Skeletal muscle tissue (tissue), 4 donors: ENCODE measurements around the gene RHOC. TPM values are rescaled to one million over a fixed set of nuclear protein-coding genes. Genes with fewer than 3 reads are reported as not detected.

Experiments
- H3K27ac ChIP-seq: one replicate; pipeline ENCODE4 v1.7.0; 2013; ENCODE audit warnings: mild to moderate bottlenecking, low read depth, low read length, inconsistent platforms
- H3K27me3 ChIP-seq, 3 donors: one replicate each; pipeline ENCODE4 v1.7.0; 2013; ENCODE audit warnings: low read length in 3 of 3; ENCODE audit not compliant: control insufficient read depth in 3 of 3, insufficient read depth in 3 of 3
- H3K36me3 ChIP-seq, 3 donors: one replicate each; pipeline ENCODE4 v1.7.0; 2013; ENCODE audit warnings: low read length in 3 of 3; ENCODE audit not compliant: control insufficient read depth in 3 of 3, insufficient read depth in 3 of 3
- H3K4me1 ChIP-seq, 3 donors: one replicate each; pipeline ENCODE4 v1.7.0; 2013; ENCODE audit warnings: low read length in 3 of 3, mild to moderate bottlenecking in 3 of 3; ENCODE audit not compliant: control insufficient read depth in 3 of 3, insufficient read depth in 3 of 3
- H3K4me3 ChIP-seq, 3 donors: one replicate each; pipeline ENCODE4 v1.7.0; 2013; ENCODE audit warnings: low read length in 3 of 3
- H3K9ac ChIP-seq, 3 donors: one replicate each; pipeline ENCODE4 v1.7.0; 2013; ENCODE audit warnings: low read length in 3 of 3, mild to moderate bottlenecking in 3 of 3, moderate library complexity in 2 of 3, low read depth in 1 of 3
- H3K9me3 ChIP-seq, 3 donors: one replicate each; pipeline ENCODE4 v1.7.0; 2013; ENCODE audit warnings: low read length in 3 of 3; ENCODE audit not compliant: control insufficient read depth in 3 of 3
- total RNA-seq: library from RNA; depleted of rRNA; stranded (reverse); fragments of >200 nt; gene quantifications from one replicate; pipeline ENCODE4 v1.2.3, GENCODE V29; 2014
- donor health status: Osteomylitis.

The RHOC gene
- total RNA-seq, 1 donor from 2014 or later: 196 TPM

DNA sequence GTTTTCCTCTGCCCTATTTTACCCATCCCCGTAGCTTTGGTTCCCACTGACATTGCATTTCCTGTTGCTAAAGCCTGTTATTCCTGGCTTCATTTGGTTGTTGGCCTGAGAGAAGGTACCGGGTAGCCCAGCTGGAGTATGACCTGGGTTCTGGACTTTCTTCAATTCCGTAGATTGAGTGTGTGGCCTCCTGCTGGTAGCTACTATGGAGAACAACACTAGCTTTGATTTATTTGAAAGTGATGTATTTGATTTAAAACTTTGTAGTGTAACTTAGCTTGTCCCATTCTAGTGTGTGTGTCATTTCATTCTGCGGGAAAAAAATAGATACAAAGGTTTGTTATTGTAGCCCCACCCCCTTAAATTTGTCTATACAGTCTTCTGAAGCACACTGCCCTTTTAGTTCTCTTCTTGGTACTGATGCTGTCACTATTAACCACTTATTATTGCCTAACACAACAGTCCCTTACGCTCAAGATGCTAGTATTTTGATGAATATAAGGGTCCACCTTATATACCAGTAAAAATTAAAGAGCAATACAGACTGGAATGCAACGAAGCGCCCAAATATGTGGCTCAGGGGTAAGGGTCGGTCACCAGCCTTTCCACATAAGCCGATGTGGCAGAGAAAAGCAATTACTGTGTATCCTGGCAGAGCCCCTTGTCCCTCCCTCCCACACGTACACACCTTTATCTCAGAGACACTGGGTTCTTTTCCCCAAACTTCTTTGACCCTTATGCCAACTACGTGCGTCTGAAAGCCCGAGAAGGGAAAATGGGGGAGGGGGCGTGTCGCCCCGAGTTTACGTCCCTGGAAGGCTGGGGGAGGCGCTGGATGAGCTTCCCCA, 33.1 kb downstream of the RHOC start:
- no peaks in the 10 kb centered on the region for H3K9me3 ChIP-seq
- H3K9ac ChIP-seq: peak overlapping the region; percentile 82 to 90 (median 88)
- peaks cover 10 to 22% (median 11%) of the 10 kb centered on the region in 3 donors for H3K36me3 ChIP-seq
- H3K27ac ChIP-seq: peak overlapping the region; percentile 75
- no peaks in the 10 kb centered on the region for H3K27me3 ChIP-seq
- peak overlapping the region; percentile 87 to 89 (median 89) for H3K4me3 ChIP-seq
- peaks cover 16 to 25% (median 24%) of the 10 kb centered on the region in 3 donors for H3K4me1 ChIP-seq

DNA sequence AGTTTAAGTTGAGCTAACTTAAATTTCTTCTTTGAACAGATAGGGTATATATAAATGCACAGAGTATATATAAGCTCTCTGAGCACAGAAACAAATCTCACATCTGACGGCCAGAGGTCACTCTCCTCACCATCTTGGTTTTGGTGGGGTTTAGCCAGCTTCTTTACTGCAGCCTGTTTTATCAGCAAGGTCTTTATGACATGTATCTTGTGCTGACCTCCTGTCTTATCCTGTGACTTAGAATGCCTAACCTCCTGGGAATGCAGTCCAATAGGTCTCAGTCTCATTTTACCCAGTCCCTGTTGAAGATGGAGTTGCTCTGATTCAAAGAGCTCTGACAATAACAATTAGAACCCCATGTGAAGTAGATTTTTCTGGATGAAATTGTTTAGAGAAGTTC, 34.1 kb downstream of the RHOC start:
- Histone ChIP-seq H3K27me3 (no peaks in the 10 kb centered on the region), H3K4me3 (no peak overlapping the region), H3K27ac (peak overlapping the region; percentile 3), H3K4me1 (peaks cover 16 to 25% (median 24%) of the 10 kb centered on the region in 3 donors), H3K36me3 (peaks cover 13 to 27% (median 18%) of the 10 kb centered on the region in 3 donors), H3K9me3 (no peaks in the 10 kb centered on the region), H3K9ac (no peak overlapping the region)

DNA sequence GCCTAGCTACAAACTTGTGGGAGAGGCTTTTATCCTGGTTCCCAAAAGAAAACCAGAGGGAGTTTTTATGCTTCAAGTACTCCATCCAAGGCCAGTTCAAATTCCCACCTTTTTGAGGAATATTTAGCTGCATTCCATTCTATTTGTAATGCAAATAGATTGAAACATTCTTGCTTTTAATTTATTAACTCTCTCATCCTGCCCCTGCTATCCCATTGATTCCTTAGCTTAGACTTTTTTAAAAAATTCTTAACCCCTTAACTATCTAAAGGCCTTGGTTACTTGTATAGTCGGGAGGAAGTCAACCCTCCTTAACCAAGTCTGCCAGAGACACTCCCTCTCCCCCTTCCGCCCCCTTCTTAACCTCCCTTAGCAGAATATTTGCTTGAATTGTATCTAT, 34.9 kb downstream of the RHOC start:
- H3K4me3 ChIP-seq: no peak overlapping the region
- H3K36me3 ChIP-seq: peaks cover 13 to 32% (median 26%) of the 10 kb centered on the region in 3 donors
- no peak overlapping the region for H3K9ac ChIP-seq
- H3K9me3 ChIP-seq: no peaks in the 10 kb centered on the region
- no peaks in the 10 kb centered on the region for H3K27me3 ChIP-seq
- peaks cover 16 to 25% (median 24%) of the 10 kb centered on the region in 3 donors for H3K4me1 ChIP-seq
- no peak overlapping the region for H3K27ac ChIP-seq

DNA sequence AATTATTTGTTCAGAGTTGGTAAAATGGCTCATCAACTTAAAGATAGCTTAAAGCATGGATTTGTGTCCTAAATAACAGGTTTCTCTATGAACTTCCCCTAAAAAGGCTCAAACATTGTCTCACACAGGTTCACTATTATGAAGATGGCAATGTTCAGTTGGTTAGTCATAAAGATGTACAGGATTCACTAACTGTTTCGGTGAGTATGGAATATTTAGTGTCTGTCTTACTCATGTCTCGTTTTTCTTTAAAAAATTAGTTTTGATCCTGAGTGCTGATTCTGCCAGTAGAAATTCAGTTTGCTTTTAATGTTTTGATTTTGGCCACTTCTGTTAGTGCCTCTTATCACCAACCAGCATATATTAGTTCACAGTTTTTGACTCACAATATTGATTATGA, 40.0 kb downstream of the RHOC start:
- Histone ChIP-seq H3K4me3 (no peak overlapping the region), H3K4me1 (no peaks in the 10 kb centered on the region), H3K9me3 (no peaks in the 10 kb centered on the region), H3K36me3 (peaks cover 24 to 52% (median 51%) of the 10 kb centered on the region in 3 donors), H3K27ac (no peak overlapping the region), H3K9ac (no peak overlapping the region), H3K27me3 (no peaks in the 10 kb centered on the region)

DNA sequence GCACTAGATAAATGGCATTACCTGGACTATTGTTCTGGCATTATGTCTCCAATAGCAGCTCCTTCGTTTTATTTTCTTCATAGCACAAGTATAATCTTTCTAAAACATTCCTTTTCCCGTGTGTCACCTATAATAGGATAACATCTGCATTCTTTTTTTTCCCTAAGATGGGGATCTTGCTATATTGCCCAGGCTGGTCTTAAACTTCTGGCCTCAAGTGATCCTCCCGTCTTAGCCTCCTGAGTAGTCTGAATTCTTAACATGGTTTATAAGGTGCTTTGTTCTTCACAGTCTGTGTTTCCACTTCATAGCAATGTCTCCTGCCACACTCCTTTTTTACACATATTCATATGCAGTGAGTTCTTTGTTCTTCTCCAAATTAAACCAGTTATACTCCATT, 41.1 kb downstream of the RHOC start:
- no peaks in the 10 kb centered on the region for H3K27me3 ChIP-seq
- no peak overlapping the region for H3K9ac ChIP-seq
- H3K4me1 ChIP-seq: no peaks in the 10 kb centered on the region
- H3K9me3 ChIP-seq: no peaks in the 10 kb centered on the region
- H3K27ac ChIP-seq: no peak overlapping the region
- peaks cover 27 to 62% (median 54%) of the 10 kb centered on the region in 3 donors for H3K36me3 ChIP-seq
- no peak overlapping the region for H3K4me3 ChIP-seq

DNA sequence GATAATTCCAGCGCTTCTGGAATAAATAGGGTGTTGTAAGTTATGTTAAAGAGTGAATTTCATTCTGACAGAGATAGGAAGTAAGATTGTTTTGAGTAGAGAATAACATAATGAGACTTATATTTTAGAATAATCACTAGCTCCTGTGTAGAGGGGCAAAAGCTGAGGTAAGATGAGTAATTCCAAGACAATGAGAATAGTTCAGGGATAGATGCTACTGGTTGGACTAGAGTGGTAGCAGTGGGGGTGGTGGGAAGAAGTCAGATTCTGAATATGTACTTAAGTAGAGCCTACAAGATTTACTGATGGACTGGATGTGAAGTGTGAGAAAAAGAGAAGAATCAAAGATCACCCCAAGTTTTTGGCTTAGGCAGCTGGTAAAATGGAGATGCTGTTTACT, 55.7 kb downstream of the RHOC start:
- H3K27me3 ChIP-seq: no peaks in the 10 kb centered on the region
- H3K27ac ChIP-seq: no peak overlapping the region
- no peak overlapping the region for H3K4me3 ChIP-seq
- peaks cover 6 to 37% (median 25%) of the 10 kb centered on the region in 3 donors for H3K36me3 ChIP-seq
- no peaks in the 10 kb centered on the region for H3K4me1 ChIP-seq
- no peaks in the 10 kb centered on the region for H3K9me3 ChIP-seq
- no peak overlapping the region for H3K9ac ChIP-seq

Other genes with a start within 250 kb of the RHOC start
- gene WNT2B, start 198.2 kb downstream of the RHOC start, total RNA-seq: 6.3 TPM
- gene ST7L, start 88.0 kb downstream of the RHOC start, total RNA-seq: 21.9 TPM
- 63.7 TPM for gene CAPZA1, start 87.3 kb downstream of the RHOC start, total RNA-seq
- 27.7 TPM for gene MOV10, start 32.5 kb downstream of the RHOC start, total RNA-seq
- gene PPM1J, start 8.2 kb upstream of the RHOC start, total RNA-seq: 1.0 TPM
- 40.2 TPM for gene SLC16A1, start 249.1 kb upstream of the RHOC start, total RNA-seq